ENCODE results near the gene BOLA3.
"Not testable (repeated sequence)": the region's sequence is repeated elsewhere in the genome, so short reads cannot be mapped to it uniquely, and the experiment has no call there.

BOLA3 gene

GRCh38 chr2:74147727-74148456 lies at the start of gene BOLA3:
Gene BOLA3 (minus strand): TSS chr2:74147912. CDS start chr2:74147874, 38 bp downstream.
- peak; percentile 36 for DNase-seq (ENCODE audit: extremely low read depth, low read depth)
- peak within 1 kb of the TSS; percentile 77 for H3K4me3 ChIP-seq (replicated peaks; ENCODE audit: low read depth, low read length)
- peak; percentile 46 for TF ChIP-seq CTCF (IDR thresholded peaks at IDR 0.05; ENCODE audit: low read depth, low read length, missing control alignments)

GRCh38 chr2:74197049-74197448 lies 49.3 kb upstream of the BOLA3 start:
- DNase-seq (ENCODE audit: extremely low read depth, low read depth), result no peak

GRCh38 chr2:74194799-74195198 lies 47.1 kb upstream of the BOLA3 start:
- no peak for DNase-seq (ENCODE audit: extremely low read depth, low read depth)
- no peak for TF ChIP-seq CTCF (IDR thresholded peaks at IDR 0.05; ENCODE audit: low read depth, low read length, missing control alignments)
- H3K4me3 ChIP-seq (replicated peaks; ENCODE audit: low read depth, low read length), result no peak overlapping the region

More at GRCh38 chr2:74197049-74197448, 49.3 kb upstream of the BOLA3 start:
- no peak for TF ChIP-seq CTCF (IDR thresholded peaks at IDR 0.05; ENCODE audit: low read depth, low read length, missing control alignments)
- no peak overlapping the region for H3K4me3 ChIP-seq (replicated peaks; ENCODE audit: low read depth, low read length)

DNA sequence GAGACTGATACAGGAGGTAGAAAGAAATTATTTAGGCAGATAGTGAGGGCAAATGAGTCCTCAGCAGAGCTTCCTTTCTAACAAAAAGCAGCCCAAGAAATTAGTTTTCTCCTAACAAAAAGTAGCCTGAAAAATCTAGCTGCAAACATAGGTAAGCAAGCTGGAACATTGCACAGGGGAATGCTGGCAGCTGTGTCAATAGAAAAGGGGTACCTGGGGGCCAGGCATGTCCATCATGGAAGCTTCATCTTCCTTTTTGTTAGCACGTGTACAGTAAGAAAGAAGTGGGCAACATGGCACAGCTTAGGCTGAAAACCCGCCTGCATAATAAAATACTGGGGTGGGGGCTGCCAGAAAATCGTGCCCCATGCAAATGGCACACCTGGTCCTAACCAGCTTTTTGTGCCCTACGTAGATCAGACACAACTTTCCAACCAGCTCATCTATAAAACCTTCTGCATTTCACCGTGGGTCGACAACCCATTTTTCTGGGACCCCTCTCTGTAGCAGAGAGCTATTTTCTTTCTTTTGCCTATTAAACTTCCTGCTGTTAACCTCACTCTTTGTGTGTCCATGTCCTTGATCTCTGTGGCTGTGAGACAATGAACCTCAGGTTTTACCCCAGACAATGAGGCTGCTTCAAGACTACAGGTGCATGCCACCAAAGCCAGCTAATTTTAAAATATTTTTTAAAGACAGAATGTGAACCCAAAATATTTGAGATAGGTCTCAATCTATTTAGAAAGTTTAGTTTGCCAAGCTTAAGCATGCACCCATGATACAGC lies 44.1 kb upstream of the BOLA3 start:
- TF ChIP-seq CTCF (IDR thresholded peaks at IDR 0.05; ENCODE audit: low read depth, low read length, missing control alignments), result no peak
- DNase-seq (ENCODE audit: extremely low read depth, low read depth), result no peak
- H3K4me3 ChIP-seq (replicated peaks; ENCODE audit: low read depth, low read length), result no peak overlapping the region

DNA sequence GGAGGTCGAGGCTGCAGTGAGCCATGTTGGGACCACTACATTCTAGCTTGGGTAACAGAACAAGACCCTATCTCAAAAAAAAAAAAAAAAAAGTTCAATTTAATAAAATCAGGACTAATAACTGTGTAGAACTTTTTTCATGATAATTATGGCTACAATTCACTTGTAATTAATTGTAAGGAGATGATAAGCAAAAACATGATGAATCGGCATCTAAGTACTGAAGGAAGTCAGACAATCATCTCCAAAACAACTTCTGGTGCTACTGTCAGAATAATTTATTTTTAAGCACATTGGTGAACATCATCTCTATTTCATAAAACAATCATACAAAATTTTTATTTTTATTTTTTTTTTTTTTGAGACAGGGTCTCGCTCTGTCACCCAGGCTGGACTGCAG lies 41.0 kb upstream of the BOLA3 start:
- no peak for TF ChIP-seq CTCF (IDR thresholded peaks at IDR 0.05; ENCODE audit: low read depth, low read length, missing control alignments)
- no peak overlapping the region for H3K4me3 ChIP-seq (replicated peaks; ENCODE audit: low read depth, low read length)
- no peak for DNase-seq (ENCODE audit: extremely low read depth, low read depth)

- no peak overlapping the region for H3K4me3 ChIP-seq (replicated peaks; ENCODE audit: low read depth, low read length)
- peak; percentile 70 for DNase-seq (ENCODE audit: extremely low read depth, low read depth)
- no peak for TF ChIP-seq CTCF (IDR thresholded peaks at IDR 0.05; ENCODE audit: low read depth, low read length, missing control alignments)
Observed at GRCh38 chr2:74188018-74188601, 40.4 kb upstream of the BOLA3 start.

- not testable (repeated sequence) for H3K4me3 ChIP-seq (replicated peaks; ENCODE audit: low read depth, low read length); DNase-seq (ENCODE audit: extremely low read depth, low read depth)
Observed at GRCh38 chr2:74186706-74187105, 39.0 kb upstream of the BOLA3 start.

All from HFF-Myc (cell line).